ENCODE results near the gene DAGLA.

Gene DAGLA

DNA sequence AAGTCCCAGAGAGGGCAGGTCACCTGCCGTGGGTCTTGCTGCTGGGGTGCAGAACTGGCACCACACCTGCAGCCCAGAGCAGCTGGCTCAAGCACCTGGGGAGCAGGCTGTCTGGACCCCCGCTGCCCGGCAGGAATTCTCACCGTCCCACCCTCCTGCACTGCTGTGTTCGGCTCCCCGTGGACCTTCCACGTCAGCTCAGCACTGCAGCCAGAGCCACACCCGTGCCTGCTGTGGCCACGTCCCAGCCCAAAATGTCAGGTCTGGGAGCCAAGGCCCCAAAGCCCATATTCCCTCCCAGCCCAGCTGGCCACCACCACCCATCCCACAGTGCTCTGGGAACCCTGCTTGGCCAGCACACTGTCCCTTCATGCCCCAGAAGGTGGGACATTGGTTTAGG lies 44.2 kb downstream of the DAGLA start:
- H3K4me3 ChIP-seq (ENCODE audit: low read depth, low read length), result no peak overlapping the region
- no peak for TF ChIP-seq CTCF (IDR thresholded peaks at IDR 0.05; ENCODE audit: low read depth, low read length)

- TF ChIP-seq CTCF (IDR thresholded peaks at IDR 0.05; ENCODE audit: low read depth, low read length), result no peak
- no peak overlapping the region for H3K4me3 ChIP-seq (ENCODE audit: low read depth, low read length)
Measured at GRCh38 chr11:61725781-61726231, 45.6 kb downstream of the DAGLA start.

DNA sequence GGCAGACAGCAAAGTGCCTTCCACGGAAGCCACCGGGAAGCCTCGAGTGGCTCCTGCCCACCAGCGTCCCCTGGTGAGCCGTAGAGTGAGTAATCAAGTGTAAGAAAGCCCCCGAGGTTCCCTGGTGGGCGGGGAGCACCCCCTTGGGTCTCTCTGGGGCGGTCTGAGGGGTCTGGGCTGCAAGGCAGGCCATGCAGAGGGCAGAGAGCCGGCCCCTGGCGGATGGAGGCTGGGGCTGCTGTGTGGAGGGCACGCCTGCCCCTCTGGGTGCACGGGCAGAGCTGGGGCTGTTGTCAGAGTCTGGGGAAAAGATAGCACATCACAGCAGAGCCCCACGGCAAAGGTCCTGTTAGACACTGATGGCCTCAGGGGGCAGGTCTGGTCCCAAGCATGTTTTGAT lies 46.6 kb downstream of the DAGLA start:
- no peak overlapping the region for H3K4me3 ChIP-seq (ENCODE audit: low read depth, low read length)
- TF ChIP-seq CTCF (IDR thresholded peaks at IDR 0.05; ENCODE audit: low read depth, low read length), result no peak

GRCh38 chr11:61727401-61727811 lies 47.2 kb downstream of the DAGLA start:
- no peak for TF ChIP-seq CTCF (IDR thresholded peaks at IDR 0.05; ENCODE audit: low read depth, low read length)

GRCh38 chr11:61728066-61728939 lies 48.1 kb downstream of the DAGLA start:
- TF ChIP-seq CTCF (IDR thresholded peaks at IDR 0.05; ENCODE audit: low read depth, low read length), result no peak

More at GRCh38 chr11:61727401-61727811, 47.2 kb downstream of the DAGLA start:
- H3K4me3 ChIP-seq (ENCODE audit: low read depth, low read length), result no peak overlapping the region

DNA sequence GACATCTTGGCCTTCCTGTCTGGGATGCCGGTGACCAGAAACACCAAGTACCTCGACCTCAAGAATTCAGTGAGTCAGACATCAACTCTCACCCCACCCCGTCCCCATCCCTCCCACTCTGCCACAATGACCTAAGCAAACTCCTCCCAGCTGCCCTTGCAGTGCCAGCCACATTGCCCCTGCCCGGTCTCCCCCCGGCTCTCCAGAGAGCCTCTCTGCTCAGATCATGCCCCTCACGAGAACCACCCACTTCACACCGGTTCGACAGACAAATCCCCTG lies 48.7 kb downstream of the DAGLA start:
- TF ChIP-seq CTCF (IDR thresholded peaks at IDR 0.05; ENCODE audit: low read depth, low read length), result no peak
- H3K4me3 ChIP-seq (ENCODE audit: low read depth, low read length), result no peak overlapping the region

More at GRCh38 chr11:61728066-61728939, 48.1 kb downstream of the DAGLA start:
- H3K4me3 ChIP-seq (ENCODE audit: low read depth, low read length), result no peak overlapping the region

DNA sequence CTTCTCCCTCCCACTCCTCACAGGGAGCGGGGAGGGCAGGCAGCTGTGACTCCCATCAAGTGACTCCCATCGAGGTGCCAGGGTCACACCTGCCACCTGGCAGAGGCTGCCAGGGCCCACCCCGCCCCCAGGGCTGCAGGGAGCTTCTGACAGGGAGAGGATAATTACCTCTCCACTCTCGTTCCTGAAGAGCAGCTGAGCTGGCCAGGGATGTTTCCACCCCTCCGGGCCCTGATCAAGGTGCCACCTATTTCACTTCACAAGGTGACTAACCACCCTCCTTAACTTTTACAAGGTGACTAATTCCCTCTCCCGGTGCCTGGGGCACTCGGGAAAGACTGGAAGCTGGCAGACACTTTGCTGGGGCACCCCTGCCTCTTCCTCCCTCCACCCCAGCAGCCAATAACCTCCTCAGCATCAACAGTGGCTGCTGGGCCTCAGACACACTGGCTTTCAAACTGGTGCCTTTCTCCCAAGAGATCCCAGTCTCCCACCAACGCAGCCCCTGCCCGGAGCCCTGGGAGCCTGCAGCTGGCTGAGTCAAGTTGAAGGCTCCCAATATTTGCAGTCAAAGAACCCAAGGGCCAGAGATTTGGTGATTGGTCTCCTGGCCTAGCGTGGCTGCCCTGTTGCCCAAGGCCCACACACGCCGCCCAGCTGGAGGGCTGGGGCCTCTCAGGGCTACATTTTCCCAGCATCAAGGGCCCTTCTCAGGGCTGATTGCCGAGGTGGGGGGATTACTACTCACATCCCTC lies 50.2 kb downstream of the DAGLA start:
- TF ChIP-seq CTCF (IDR thresholded peaks at IDR 0.05; ENCODE audit: low read depth, low read length), result no peak
- no peak overlapping the region for H3K4me3 ChIP-seq (ENCODE audit: low read depth, low read length)

Data from WI38 (cell line).